ENCODE measurements around the gene DERL2. TPM values are rescaled to one million over a fixed set of nuclear protein-coding genes. Genes with fewer than 3 reads are reported as not detected.

The DERL2 gene
- total and polyA plus RNA-seq, 2 experiments from 2014 or later = 54.3 to 136 TPM

DNA sequence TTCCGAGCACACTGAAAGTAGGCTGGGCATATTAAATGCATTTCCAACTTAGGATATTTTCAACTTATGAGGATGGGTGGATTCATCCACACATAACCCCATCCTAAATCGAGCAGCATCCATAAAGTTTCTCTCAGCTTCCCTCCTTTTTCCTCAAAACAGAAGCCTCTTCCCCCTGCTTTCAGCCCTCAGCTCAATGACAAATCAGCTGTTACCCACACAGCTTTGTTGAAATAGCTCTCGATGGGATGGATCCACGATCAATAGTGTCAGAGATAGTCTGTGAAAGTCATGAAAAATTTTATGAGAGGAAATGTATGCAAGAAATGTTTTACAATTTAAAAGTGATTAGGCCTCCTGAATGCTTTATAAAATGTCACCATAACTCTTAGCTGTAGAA lies 19.7 kb downstream of the DERL2 start:
- Histone ChIP-seq H2AFZ (no peak overlapping the region), H3K4me1 (ENCODE audit: insufficient read depth) (peaks cover 9% of the 10 kb centered on the region), H3K36me3 (replicated peaks; ENCODE audit: insufficient read depth, low read depth) (no peaks in the 10 kb centered on the region), H3K27ac (no peak overlapping the region), H3K27me3 (no peaks in the 10 kb centered on the region), H3K9me3 (ENCODE audit: low read depth) (no peaks in the 10 kb centered on the region), H3K4me2 (peak overlapping the region; percentile 92), H3K4me3 (no peak overlapping the region), H4K20me1 (ENCODE audit: insufficient read depth, poor library complexity, severe bottlenecking) (no peaks in the 10 kb centered on the region), H3K9me2 (replicated peaks; ENCODE audit: insufficient read depth) (no peaks in the 10 kb centered on the region), H3K79me2 (peaks cover 64% of the 10 kb centered on the region)
- TF ChIP-seq CTCF (IDR thresholded peaks at IDR 0.05; ENCODE audit: poor library complexity) (no peak), EZH2phosphoT487 (IDR thresholded peaks at IDR 0.05; ENCODE audit: low read depth, severe bottlenecking, unreplicated experiment) (no peak), EZH2 (IDR thresholded peaks at IDR 0.05; ENCODE audit: borderline replicate concordance) (no peak)
- WGBS (ENCODE audit: low lambda C conversion rate, missing lambda C conversion rate) = 92% methylated on average over 4 of the region's 4 CpGs
- no peak for DNase-seq (ENCODE audit: low spot score)

DNA sequence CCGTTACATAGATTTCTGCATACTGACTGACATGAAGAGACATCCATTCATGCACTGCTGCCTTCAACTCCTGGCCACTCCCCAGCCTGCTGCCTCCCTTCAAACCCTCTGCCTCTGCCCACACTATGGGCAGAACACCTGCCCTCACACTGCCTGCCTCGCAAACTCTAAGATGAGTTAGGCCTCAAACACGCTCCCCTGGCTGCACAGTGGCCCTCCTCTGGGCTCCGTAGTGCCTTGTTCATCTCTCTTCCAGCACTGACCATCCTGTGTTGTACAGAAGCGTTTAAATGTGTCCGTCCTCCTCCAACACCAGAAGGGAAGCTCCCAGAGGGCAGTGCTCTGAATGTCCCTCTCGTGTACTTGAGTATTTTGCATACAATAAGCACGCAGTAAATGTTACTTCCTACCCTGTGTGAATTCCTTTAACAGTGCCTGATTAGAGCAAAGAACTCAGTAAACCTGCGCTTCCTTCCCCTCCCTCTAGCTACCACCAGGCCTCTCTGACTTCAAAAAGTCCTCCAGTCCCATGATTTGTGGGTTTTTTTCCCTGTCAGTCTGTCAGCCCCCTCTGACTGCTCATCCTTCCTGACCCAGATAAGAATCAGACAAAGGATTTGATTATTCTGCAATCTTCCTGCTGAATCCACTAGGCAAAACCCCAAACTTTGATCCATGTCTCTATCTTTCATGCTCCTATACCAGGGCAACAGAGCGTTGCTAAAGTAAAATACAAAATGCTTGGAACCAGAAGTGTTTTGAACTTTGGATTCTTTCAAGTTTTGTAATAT lies 21.1 kb downstream of the DERL2 start:
- WGBS (ENCODE audit: low lambda C conversion rate, missing lambda C conversion rate) = 87% methylated on average over 10 of the region's 10 CpGs
- H3K4me2 ChIP-seq = no peak overlapping the region
- peaks cover 64% of the 10 kb centered on the region for H3K79me2 ChIP-seq
- no peak for DNase-seq (ENCODE audit: low spot score)
- H4K20me1 ChIP-seq (ENCODE audit: insufficient read depth, poor library complexity, severe bottlenecking) = no peaks in the 10 kb centered on the region
- H3K9me3 ChIP-seq (ENCODE audit: low read depth) = no peaks in the 10 kb centered on the region
- no peak overlapping the region for H3K4me3 ChIP-seq
- peaks cover 9% of the 10 kb centered on the region for H3K4me1 ChIP-seq (ENCODE audit: insufficient read depth)
- no peaks in the 10 kb centered on the region for H3K27me3 ChIP-seq
- no peak overlapping the region for H3K27ac ChIP-seq
- H3K9me2 ChIP-seq (replicated peaks; ENCODE audit: insufficient read depth) = no peaks in the 10 kb centered on the region
- no peaks in the 10 kb centered on the region for H3K36me3 ChIP-seq (replicated peaks; ENCODE audit: insufficient read depth, low read depth)
- TF ChIP-seq EZH2 (IDR thresholded peaks at IDR 0.05; ENCODE audit: borderline replicate concordance) (no peak), CTCF (IDR thresholded peaks at IDR 0.05; ENCODE audit: poor library complexity) (no peak), EZH2phosphoT487 (IDR thresholded peaks at IDR 0.05; ENCODE audit: low read depth, severe bottlenecking, unreplicated experiment) (no peak)
- H2AFZ ChIP-seq = no peak overlapping the region

DNA sequence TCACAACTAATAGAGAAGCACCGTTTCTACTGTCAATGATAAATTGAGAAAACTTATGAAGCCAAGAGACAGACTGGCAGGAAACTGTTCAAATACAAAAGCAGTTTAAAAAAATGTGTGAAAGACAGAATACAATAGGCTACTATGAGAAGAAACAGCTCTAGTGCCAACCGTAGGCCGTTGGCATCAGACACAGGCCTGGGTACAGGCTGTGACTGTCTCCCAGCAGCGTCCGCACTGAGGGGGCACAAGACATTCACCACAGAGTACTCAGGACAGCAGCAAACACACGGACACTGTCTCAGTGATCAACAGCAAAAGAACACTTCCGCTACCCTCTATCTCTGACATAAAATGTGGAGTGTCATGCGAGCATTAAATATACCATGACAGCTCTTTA lies 39.2 kb downstream of the DERL2 start:
- no peaks in the 10 kb centered on the region for H3K36me3 ChIP-seq (replicated peaks; ENCODE audit: insufficient read depth, low read depth)
- WGBS (ENCODE audit: low lambda C conversion rate, missing lambda C conversion rate) = 98% methylated on average over 8 of the region's 8 CpGs
- no peak for DNase-seq (ENCODE audit: low spot score)
- no peak overlapping the region for H2AFZ ChIP-seq
- no peak overlapping the region for H3K27ac ChIP-seq
- no peak overlapping the region for H3K4me2 ChIP-seq
- no peaks in the 10 kb centered on the region for H4K20me1 ChIP-seq (ENCODE audit: insufficient read depth, poor library complexity, severe bottlenecking)
- TF ChIP-seq EZH2phosphoT487 (IDR thresholded peaks at IDR 0.05; ENCODE audit: low read depth, severe bottlenecking, unreplicated experiment) = no peak
- H3K9me2 ChIP-seq (replicated peaks; ENCODE audit: insufficient read depth) = no peaks in the 10 kb centered on the region
- H3K9me3 ChIP-seq (ENCODE audit: low read depth) = no peaks in the 10 kb centered on the region
- no peaks in the 10 kb centered on the region for H3K79me2 ChIP-seq
- no peaks in the 10 kb centered on the region for H3K27me3 ChIP-seq
- H3K4me1 ChIP-seq (ENCODE audit: insufficient read depth) = no peaks in the 10 kb centered on the region
- no peak overlapping the region for H3K4me3 ChIP-seq

GRCh38 chr17:5444209-5444608 lies 41.8 kb downstream of the DERL2 start:
- no peak for TF ChIP-seq CTCF (IDR thresholded peaks at IDR 0.05; ENCODE audit: poor library complexity)
- no peak for TF ChIP-seq EZH2phosphoT487 (IDR thresholded peaks at IDR 0.05; ENCODE audit: low read depth, severe bottlenecking, unreplicated experiment)
- no peak for TF ChIP-seq EZH2 (IDR thresholded peaks at IDR 0.05; ENCODE audit: borderline replicate concordance)
- H3K9me2 ChIP-seq (replicated peaks; ENCODE audit: insufficient read depth) = no peaks in the 10 kb centered on the region
- H3K27me3 ChIP-seq = no peaks in the 10 kb centered on the region
- no peaks in the 10 kb centered on the region for H3K79me2 ChIP-seq
- H3K4me1 ChIP-seq (ENCODE audit: insufficient read depth) = no peaks in the 10 kb centered on the region
- WGBS (ENCODE audit: low lambda C conversion rate, missing lambda C conversion rate) = over 99% methylated on average over 22 of the region's 22 CpGs
- H4K20me1 ChIP-seq (ENCODE audit: insufficient read depth, poor library complexity, severe bottlenecking) = no peaks in the 10 kb centered on the region
- no peak overlapping the region for H2AFZ ChIP-seq
- no peak overlapping the region for H3K4me2 ChIP-seq
- H3K4me3 ChIP-seq = no peak overlapping the region
- no peaks in the 10 kb centered on the region for H3K9me3 ChIP-seq (ENCODE audit: low read depth)
- H3K36me3 ChIP-seq (replicated peaks; ENCODE audit: insufficient read depth, low read depth) = no peaks in the 10 kb centered on the region
- no peak for DNase-seq (ENCODE audit: low spot score)
- H3K27ac ChIP-seq = no peak overlapping the region
